Dendritic cell treated with granulocyte-macrophage colony-stimulating factor and Interleukin-4, amounts not matched to agents 40 ng/mL and 50 ng/mL, for 4 days (primary cell): ENCODE measurements around the gene ECSCR.
"Not testable (repeated sequence)": the region's sequence is repeated elsewhere in the genome, so short reads cannot be mapped to it uniquely, and the experiment has no call there.

Experiments
- H3K27ac Mint-ChIP-seq: one replicate; pipeline ENCODE4 v1.8.0; 2022; ENCODE audit warnings: mild to moderate bottlenecking, mixed read lengths
- H3K27me3 Mint-ChIP-seq: one replicate; pipeline ENCODE4 v1.8.0; 2022; ENCODE audit warnings: mild to moderate bottlenecking, mixed read lengths
- H3K36me3 Mint-ChIP-seq: one replicate; pipeline ENCODE4 v1.8.0; 2022; ENCODE audit warnings: low read depth, mixed read lengths
- H3K4me1 Mint-ChIP-seq: one replicate; pipeline ENCODE4 v1.8.0; 2022; ENCODE audit warnings: low read depth, mixed read lengths
- H3K4me3 Mint-ChIP-seq: one replicate; pipeline ENCODE4 v1.8.0; 2022; ENCODE audit warnings: mild to moderate bottlenecking, moderate library complexity, mixed read lengths
- H3K9me3 Mint-ChIP-seq: one replicate; pipeline ENCODE4 v1.8.0; 2022; ENCODE audit warnings: mixed read lengths
- intact Hi-C: fragments of 100-400 bp; cut with micrococcal nuclease; formaldehyde crosslinking; loops from one replicate; pipeline ENCODE4 v1.15.0; 2022

Gene ECSCR

DNA sequence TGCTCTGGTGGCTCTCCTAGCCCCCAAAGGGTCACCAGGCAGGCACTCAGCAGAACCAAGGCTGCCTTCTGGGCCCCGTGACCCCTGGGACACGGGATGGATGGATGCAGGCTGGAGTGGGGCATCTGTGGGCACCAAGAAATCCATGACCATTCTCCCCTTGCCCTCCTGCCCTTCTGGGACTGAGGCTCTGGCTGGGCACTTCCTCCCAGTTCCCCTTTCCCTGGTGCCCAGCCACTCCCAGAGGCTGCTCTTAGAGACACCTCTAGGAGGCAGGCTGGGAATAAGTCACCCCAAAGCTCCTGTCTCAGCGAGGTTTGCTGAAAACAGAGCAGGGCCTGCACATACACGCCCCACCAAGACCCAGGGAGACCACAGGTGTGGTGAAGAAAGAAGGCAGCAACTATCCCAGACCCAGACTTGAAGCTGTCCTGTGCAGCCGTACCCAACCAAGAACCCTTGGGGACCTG is 19.1 kb upstream of the ECSCR start:
- peaks cover 19% of the 10 kb centered on the region for H3K36me3 Mint-ChIP-seq
- no peaks in the 10 kb centered on the region for H3K27me3 Mint-ChIP-seq
- H3K4me3 Mint-ChIP-seq: peak overlapping the region; percentile 73
- peak overlapping the region; percentile 87 for H3K27ac Mint-ChIP-seq
- intact Hi-C loops: loop anchor here (5.0 kb wide), 1 partner anchor 44 kb away; the partner anchor contains the start of gene DNAJC18
- no peaks in the 10 kb centered on the region for H3K9me3 Mint-ChIP-seq
- peaks cover 38% of the 10 kb centered on the region for H3K4me1 Mint-ChIP-seq

DNA sequence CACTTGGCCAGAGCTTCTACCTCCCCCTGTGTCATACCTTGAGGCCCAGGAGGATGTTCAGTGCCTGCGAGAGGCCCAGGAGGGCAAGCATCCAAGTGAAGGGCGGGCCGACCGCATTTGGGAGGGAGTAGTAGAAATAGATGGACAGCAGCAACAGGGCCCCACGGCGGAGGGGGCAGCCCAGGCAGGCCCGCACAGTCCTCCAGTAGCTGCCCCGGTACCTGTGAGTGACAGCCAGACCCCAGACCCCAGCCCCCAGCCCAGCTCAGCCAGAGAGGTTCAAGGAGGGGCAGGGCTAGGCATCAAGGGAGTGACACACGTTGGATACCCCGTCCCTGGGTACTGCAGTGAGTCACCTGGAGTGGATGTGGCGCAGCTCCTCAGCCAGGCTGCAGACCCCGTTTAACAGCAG is 18.6 kb upstream of the ECSCR start:
- Mint-ChIP-seq H3K9me3 (no peaks in the 10 kb centered on the region), H3K4me3 (peak overlapping the region; percentile 73), H3K4me1 (peaks cover 40% of the 10 kb centered on the region), H3K27me3 (no peaks in the 10 kb centered on the region), H3K36me3 (peaks cover 24% of the 10 kb centered on the region), H3K27ac (peak overlapping the region; percentile 87)
- intact Hi-C loops: loop anchor here (5.0 kb wide), 1 partner anchor 44 kb away; the partner anchor contains the start of gene DNAJC18

DNA sequence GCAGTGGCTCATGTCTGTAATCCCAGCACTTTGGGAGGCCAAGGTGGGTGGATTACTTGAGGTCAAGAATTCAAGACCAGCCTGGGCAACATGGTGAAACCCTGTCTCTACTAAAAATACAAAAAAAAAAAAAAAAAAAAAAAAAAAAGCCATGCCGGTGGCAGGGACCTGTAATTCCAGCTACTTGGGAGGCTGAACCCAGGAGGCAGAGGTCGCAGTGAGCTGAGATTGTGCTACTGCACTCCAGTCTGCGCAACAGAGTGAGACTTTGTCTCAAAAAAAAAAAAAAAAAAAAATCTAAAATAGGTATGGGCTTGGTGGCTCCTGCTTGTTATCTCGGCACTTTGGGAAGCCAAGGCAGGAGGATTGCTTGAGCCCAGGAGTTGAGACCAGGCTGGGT is 17.2 kb upstream of the ECSCR start:
- not testable (repeated sequence) for H3K9me3 Mint-ChIP-seq

DNA sequence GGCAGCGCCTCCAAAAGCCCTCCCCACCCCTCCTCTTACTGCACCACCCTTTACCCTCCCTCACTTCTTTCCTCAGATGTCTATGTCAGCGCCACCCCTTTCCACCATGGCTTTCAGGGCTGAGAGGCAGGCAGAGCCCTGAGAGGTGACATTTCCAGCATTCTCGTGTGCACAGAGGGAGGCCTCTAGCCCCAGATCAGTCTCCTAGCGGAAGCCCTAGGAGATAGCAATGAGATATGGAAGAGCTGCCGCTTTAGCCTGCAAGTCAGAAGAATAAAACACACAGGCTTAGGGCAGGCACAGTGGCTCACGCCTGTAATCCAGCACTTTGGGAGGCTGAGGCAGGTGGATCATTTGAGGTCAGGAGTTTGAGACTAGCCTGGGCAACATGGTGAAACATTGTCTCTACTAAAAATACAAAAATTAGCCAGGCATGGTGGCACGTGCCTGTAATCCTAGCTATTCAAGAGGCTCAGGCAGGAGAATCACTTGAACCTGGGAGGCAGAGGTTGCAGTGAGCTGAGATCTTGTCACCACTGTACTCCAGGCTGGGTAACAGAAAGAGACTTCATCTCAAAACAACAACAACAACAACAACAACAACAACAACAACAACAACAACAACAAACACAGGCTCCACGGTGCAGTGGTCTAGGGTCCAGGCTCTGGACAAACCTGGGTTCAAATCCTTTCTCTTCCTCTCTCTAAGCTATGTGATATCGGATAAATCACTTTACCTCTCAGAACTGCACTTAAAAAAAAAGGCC is 16.3 kb upstream of the ECSCR start:
- H3K27me3 Mint-ChIP-seq, H3K4me3 Mint-ChIP-seq, H3K9me3 Mint-ChIP-seq: not testable (repeated sequence)
- Mint-ChIP-seq H3K4me1 (peaks cover 58% of the 10 kb centered on the region), H3K27ac (peak overlapping the region; percentile 56), H3K36me3 (peaks cover 30% of the 10 kb centered on the region)
- intact Hi-C loops: loop anchor here (5.0 kb wide), 1 partner anchor 33 kb away; no protein-coding TSS in a partner anchor

More for the DNA sequence above, 17.2 kb upstream of the ECSCR start:
- H3K27ac Mint-ChIP-seq, H3K27me3 Mint-ChIP-seq, H3K4me3 Mint-ChIP-seq: not testable (repeated sequence)
- H3K36me3 Mint-ChIP-seq: peaks cover 30% of the 10 kb centered on the region
- peaks cover 54% of the 10 kb centered on the region for H3K4me1 Mint-ChIP-seq
- intact Hi-C loops: loop anchor here (5.0 kb wide), 2 partner anchors 33 to 42 kb away; partner anchors contain the start of gene DNAJC18

DNA sequence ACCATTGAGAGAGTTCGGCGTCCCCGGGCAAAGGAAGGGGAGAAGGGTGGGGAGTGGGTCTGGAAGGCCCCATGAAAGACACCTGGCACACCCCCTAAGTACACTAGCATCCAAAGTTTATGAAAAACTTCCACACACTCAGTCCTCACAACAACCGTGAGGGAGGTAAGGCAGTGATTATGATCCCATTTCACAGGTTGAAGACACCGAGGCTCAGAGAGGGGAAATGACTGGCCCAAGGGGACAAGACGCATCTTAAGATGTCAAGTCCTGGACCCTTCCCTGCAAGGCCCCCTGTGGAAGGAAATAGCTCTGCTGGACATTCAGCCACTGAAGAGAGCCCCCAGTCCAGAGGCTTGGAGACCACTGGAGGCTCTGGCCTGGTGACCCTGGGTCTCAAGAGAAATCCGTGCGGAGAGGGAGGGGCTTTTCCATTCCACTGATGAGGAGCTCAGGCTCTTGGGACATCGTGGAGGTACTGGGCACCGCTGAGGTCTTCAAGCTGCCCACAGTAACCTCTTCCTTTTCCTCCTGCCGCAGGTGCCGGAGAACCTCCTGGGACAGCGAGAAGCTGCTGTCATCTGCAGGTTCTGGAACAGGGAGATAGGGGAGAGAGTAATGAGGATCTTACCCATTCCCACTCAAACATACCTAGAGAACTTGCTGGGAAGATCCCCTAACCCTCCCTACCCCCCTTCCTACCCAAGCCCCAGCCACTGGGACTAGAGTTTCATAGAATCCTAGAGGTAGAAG is 13.5 kb upstream of the ECSCR start:
- H3K4me3 Mint-ChIP-seq: no peak overlapping the region

DNA sequence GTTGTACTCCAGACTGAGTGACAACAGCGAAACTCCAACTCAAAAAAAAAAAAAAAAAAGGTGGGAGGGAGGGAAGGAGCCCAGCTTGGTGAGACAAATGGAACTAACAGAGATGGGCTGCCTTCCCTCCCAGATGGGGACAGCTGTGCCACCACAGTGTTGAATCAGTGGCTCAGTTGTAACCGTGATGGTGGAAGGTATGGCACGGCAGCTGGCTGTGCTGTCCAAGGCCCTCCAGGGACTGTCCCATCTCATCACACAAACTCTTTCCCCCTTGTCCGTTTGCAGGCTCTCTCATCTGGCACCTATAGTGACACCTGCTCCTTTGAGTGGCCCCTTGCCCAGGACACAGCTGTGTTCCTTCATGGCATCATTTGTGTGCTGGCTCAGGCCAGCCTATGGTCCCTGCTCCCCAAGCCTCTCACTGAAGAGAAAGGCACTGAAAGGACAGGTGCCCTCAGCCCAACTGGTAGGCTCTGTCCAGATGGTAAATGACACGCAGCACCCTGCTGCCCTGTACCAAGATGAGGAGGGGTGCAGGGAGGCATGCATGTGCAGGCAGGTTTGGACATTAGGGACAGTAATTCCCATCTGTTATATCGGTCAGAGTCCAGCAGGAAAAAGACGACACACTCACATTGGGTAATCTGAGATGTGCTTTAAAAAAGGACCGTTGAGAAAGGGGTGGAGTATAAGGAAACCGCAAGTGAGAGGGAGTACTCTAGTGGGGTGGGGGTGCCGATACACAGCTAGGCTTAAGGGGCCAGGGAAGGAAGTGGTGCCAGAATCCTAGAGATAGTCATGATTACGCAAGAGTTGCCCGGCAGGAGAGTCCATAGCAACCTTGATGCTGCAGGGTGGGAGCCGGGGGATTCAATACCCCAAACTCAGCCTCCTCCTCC is 12.6 kb upstream of the ECSCR start:
- intact Hi-C loops: loop anchor here (5.0 kb wide), 1 partner anchor 37 kb away; no protein-coding TSS in a partner anchor
- Mint-ChIP-seq H3K27ac (peak overlapping the region; percentile 4), H3K4me1 (peaks cover 66% of the 10 kb centered on the region), H3K27me3 (peaks cover 5% of the 10 kb centered on the region), H3K4me3 (no peak overlapping the region), H3K36me3 (peaks cover 30% of the 10 kb centered on the region), H3K9me3 (no peaks in the 10 kb centered on the region)

More for the DNA sequence above, 13.5 kb upstream of the ECSCR start:
- Mint-ChIP-seq H3K9me3 (no peaks in the 10 kb centered on the region), H3K36me3 (peaks cover 30% of the 10 kb centered on the region), H3K27ac (no peak overlapping the region), H3K4me1 (peaks cover 66% of the 10 kb centered on the region), H3K27me3 (peaks cover 5% of the 10 kb centered on the region)
- intact Hi-C loops: loop anchor here (5.0 kb wide), 1 partner anchor 36 kb away; no protein-coding TSS in a partner anchor

DNA sequence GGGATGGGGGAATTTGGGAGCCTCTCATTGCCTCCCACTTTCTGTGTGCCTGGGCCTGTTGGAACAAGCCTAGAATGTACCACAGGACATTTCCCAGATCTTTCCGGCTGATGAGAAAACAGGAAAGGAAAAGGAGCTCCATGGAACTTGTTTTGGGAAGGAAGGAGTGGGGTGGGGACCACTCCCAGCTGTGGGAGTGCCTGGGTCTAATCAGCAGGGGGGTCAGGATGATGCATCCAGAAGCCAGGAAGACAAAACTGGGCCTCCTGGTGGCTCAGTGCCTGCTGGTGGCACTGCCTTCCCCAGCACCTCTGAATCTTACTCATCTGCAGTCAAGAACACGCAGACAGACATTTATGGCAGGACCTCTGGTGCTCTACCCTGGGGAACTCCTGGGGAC is 11.0 kb upstream of the ECSCR start:
- H3K4me1 Mint-ChIP-seq: peaks cover 71% of the 10 kb centered on the region
- H3K36me3 Mint-ChIP-seq: peaks cover 30% of the 10 kb centered on the region
- H3K27me3 Mint-ChIP-seq: peaks cover 5% of the 10 kb centered on the region
- intact Hi-C loops: no loop called here
- no peaks in the 10 kb centered on the region for H3K9me3 Mint-ChIP-seq
- no peak overlapping the region for H3K4me3 Mint-ChIP-seq
- peak overlapping the region; percentile 40 for H3K27ac Mint-ChIP-seq

DNA sequence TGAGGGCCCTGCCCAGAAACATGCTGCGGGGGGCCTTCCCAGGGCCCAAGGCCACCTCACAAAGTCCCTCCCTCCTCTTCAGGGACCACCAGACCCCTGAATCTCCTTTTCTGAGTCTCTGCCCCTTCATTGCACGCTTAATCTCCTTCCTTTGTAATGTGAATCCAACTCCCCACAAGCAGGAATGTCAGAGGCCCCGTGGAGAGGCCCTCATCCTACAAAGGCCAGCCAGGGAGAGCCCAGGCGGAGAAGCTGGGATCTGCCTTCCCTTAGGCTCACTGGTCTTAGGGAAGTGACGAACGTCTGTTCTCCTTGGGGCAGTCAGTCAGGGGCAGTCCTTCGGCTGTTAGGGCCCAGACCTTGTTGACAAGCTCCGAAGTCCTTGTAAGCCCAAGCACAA is 10.6 kb upstream of the ECSCR start:
- intact Hi-C loops: no loop called here
- H3K9me3 Mint-ChIP-seq: no peaks in the 10 kb centered on the region
- peaks cover 5% of the 10 kb centered on the region for H3K27me3 Mint-ChIP-seq
- peaks cover 76% of the 10 kb centered on the region for H3K4me1 Mint-ChIP-seq
- H3K36me3 Mint-ChIP-seq: peaks cover 26% of the 10 kb centered on the region
- peak overlapping the region; percentile 40 for H3K27ac Mint-ChIP-seq
- no peak overlapping the region for H3K4me3 Mint-ChIP-seq

DNA sequence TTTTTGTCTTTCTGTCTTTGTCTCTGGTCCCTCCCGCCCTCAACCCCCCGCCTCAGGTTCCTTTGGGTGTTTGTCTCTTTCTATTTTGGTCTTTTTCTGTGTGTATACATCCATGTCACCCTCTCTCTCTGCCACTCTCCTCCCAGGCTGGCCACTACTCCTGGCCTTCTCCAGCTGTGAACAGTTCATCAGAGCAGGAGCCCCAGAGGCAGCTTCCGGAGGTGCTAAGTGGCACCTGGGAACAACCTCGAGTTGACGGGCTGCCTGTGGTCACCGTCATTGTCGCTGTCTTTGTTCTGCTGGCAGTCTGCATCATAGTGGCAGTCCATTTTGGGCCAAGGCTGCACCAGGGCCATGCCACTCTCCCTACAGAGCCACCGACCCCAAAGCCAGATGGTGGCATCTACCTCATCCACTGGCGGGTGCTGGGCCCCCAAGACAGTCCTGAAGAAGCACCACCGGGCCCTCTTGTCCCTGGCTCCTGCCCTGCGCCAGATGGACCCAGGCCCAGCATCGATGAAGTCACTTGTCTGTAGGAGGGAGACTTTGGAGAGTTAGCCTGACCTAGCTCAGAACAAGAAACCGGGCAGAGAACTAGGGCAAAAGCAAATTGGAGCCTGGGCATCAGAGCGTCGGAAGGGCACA is 10.0 kb upstream of the ECSCR start:
- H3K4me1 Mint-ChIP-seq: peaks cover 80% of the 10 kb centered on the region
- H3K9me3 Mint-ChIP-seq: no peaks in the 10 kb centered on the region
- intact Hi-C loops: no loop called here
- peak overlapping the region; percentile 47 for H3K27ac Mint-ChIP-seq
- no peak overlapping the region for H3K4me3 Mint-ChIP-seq
- peaks cover 20% of the 10 kb centered on the region for H3K36me3 Mint-ChIP-seq
- H3K27me3 Mint-ChIP-seq: peaks cover 5% of the 10 kb centered on the region

DNA sequence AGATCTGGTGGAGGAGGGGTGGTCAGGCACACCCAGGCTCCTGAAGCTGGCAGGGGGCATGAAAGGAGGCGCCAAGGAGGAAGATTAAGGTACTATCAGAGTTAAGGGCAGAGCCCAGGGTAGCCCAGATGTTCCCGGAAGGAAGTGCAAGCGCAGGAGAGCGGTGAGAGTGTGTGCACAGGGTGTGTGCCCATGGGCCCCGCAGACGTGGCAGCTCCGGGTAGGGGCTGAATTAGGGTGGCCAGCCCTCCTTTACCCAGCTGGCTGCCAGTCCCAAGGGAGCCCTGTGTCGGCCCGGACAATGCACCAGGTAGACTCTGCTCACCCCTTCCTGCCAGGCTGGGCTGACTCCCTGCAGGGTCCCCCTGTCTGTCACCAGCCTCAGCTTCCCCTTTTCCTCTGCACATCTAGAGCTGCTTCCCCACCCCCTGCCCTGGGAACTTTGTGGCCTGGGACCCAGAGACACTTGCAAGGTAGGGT is 8.3 kb upstream of the ECSCR start, which contains the start of gene SMIM33:
Gene SMIM33 (plus strand): TSS at position 184 of the 480 bp plus-strand sequence. CDS start 118 bp downstream, at position 302.
- Mint-ChIP-seq H3K9me3 (no peaks in the 10 kb centered on the region), H3K4me1 (peaks cover 79% of the 10 kb centered on the region), H3K27ac (peak within 1 kb of the TSS; percentile 47), H3K27me3 (peaks cover 5% of the 10 kb centered on the region), H3K4me3 (peak within 1 kb of the TSS; percentile 42), H3K36me3 (peaks cover 4% of the 10 kb centered on the region)
- intact Hi-C loops: no loop called here

DNA sequence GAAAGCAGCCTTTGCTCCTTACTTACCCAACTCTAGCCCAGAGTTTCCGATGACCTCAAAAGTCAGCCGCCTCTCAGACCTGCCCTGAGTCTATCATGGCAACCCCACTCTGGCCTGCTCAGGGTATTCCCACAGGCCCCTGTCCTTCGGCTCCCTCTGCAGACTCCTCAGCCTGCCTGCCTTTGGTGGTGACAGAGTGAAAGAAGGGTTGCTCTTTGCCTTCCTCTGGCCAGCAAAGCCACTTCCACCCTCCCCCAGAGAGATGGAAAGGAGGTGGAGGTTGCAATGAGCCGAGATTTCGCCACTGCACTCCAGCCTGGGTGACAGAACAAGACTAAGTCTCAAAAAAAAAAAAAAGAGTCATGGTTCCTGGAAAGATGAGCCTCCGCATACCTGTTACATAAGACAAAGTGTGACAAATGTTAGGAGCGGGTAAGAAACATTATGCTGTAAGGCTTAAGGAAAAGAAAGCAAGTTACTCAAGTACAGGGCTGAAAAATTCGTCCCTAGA is 5.9 kb upstream of the ECSCR start:
- intact Hi-C loops: no loop called here
- H3K4me3 Mint-ChIP-seq: no peak overlapping the region
- no peaks in the 10 kb centered on the region for H3K9me3 Mint-ChIP-seq
- H3K36me3 Mint-ChIP-seq: no peaks in the 10 kb centered on the region
- H3K27me3 Mint-ChIP-seq: peaks cover 5% of the 10 kb centered on the region
- H3K27ac Mint-ChIP-seq: peak overlapping the region; percentile 37
- H3K4me1 Mint-ChIP-seq: peaks cover 55% of the 10 kb centered on the region

DNA sequence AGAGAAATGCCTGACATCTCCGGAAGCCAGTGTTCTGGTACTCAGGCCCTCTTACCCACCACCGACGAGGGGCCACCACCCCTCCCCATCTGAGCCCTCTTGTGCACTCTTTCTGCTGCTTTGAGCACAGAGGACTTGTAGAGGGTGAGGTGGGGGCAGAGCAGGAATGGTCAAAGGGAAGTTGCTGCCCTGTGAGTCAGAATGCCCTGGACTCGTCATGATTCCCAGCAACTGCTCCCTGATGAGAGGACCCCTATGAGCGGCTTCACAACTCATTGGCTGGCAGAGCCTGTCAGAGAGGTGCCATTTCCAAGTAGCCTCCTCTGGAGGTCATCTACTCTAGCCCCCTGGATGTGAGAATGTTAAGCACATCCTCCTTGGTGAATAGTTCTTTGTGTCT is 845 bp downstream of the ECSCR start:
- H3K27me3 Mint-ChIP-seq: no peaks in the 10 kb centered on the region
- peaks cover 23% of the 10 kb centered on the region for H3K4me1 Mint-ChIP-seq
- no peak overlapping the region for H3K27ac Mint-ChIP-seq
- intact Hi-C loops: no loop called here
- no peaks in the 10 kb centered on the region for H3K9me3 Mint-ChIP-seq
- no peaks in the 10 kb centered on the region for H3K36me3 Mint-ChIP-seq
- H3K4me3 Mint-ChIP-seq: no peak overlapping the region
